OCI-LY1 (cell line): ENCODE data around the gene ASNSD1.

ENCODE experiments used
- H2AFZ ChIP-seq: fragments of 200-600 bp; sonication (generic), shearing (Covaris generic); 2 replicates; pipeline ENCODE4 v1.6.0; 2014; ENCODE audit warnings: antibody characterized with exemption, mild to moderate bottlenecking, low read length
- H3F3A ChIP-seq: fragments of 200-600 bp; sonication (generic), shearing (Covaris generic); 2 replicates; pipeline ENCODE4 v1.6.0; 2014; ENCODE audit warnings: mild to moderate bottlenecking, antibody characterized with exemption, low read length, moderate library complexity; ENCODE audit not compliant: insufficient read depth
- H3K27ac ChIP-seq: fragments of 200-600 bp; sonication (generic); 2 replicates; pipeline ENCODE4 v1.5.1; 2014; ENCODE audit warnings: low read length, mixed run types, mild to moderate bottlenecking, low read depth; ENCODE audit not compliant: poor library complexity, severe bottlenecking
- H3K27me3 ChIP-seq: fragments of 200-600 bp; sonication (generic); 2 replicates; pipeline ENCODE4 v1.6.0; 2014; ENCODE audit warnings: antibody characterized with exemption, mild to moderate bottlenecking, low read length, moderate library complexity; ENCODE audit not compliant: insufficient read depth
- H3K36me3 ChIP-seq: fragments of 200-600 bp; sonication (generic); 2 replicates; pipeline ENCODE4 v1.6.1; 2014; ENCODE audit warnings: mild to moderate bottlenecking, antibody characterized with exemption, low read length, moderate library complexity, mixed read lengths; ENCODE audit not compliant: insufficient read depth
- H3K4me1 ChIP-seq: fragments of 200-600 bp; sonication (generic); 2 replicates; pipeline ENCODE4 v1.5.1; 2014; ENCODE audit warnings: mild to moderate bottlenecking, low read length, moderate library complexity; ENCODE audit not compliant: insufficient read depth, severe bottlenecking
- H3K4me2 ChIP-seq: fragments of 200-600 bp; sonication (generic), shearing (Covaris generic); 2 replicates; pipeline ENCODE4 v1.6.1; 2014; ENCODE audit warnings: low read length
- H3K4me3 ChIP-seq: fragments of 200-600 bp; sonication (generic); 2 replicates; pipeline ENCODE4 v1.5.1; 2014; ENCODE audit warnings: low read length, low read depth, mild to moderate bottlenecking, mixed read lengths; ENCODE audit not compliant: poor library complexity, severe bottlenecking
- H3K79me2 ChIP-seq: fragments of 200-600 bp; shearing (Covaris generic); 2 replicates; pipeline ENCODE4 v1.6.1; 2016; ENCODE audit warnings: mixed run types, low read length, mixed read lengths; ENCODE audit not compliant: insufficient read depth
- H3K9ac ChIP-seq: fragments of 200-600 bp; sonication (generic), shearing (Covaris generic); 2 replicates; pipeline ENCODE4 v1.6.1; 2014; ENCODE audit warnings: mild to moderate bottlenecking, low read length, mixed read lengths
- H3K9me2 ChIP-seq: fragments of 200-600 bp; sonication (generic), shearing (Covaris generic); 2 replicates; pipeline ENCODE4 v1.6.1; 2014; ENCODE audit warnings: low read depth, mild to moderate bottlenecking, low read length, mixed read lengths
- H3K9me3 ChIP-seq: fragments of 200-600 bp; shearing (Covaris generic); 2 replicates; pipeline ENCODE4 v1.6.1; 2014; ENCODE audit warnings: low read length, mixed read lengths
- H4K20me1 ChIP-seq: fragments of 200-600 bp; sonication (generic), shearing (Covaris generic); 2 replicates; pipeline ENCODE4 v1.6.0; 2016; ENCODE audit warnings: mild to moderate bottlenecking, low read length; ENCODE audit not compliant: insufficient read depth
- CTCF ChIP-seq: fragments of 200-600 bp; sonication (generic), shearing (Covaris generic); IDR thresholded peaks from 2 replicates; pipeline ENCODE4 v1.5.1; 2017; ENCODE audit warnings: mild to moderate bottlenecking, antibody characterized with exemption, low read length, moderate library complexity, mixed read lengths
- EZH2 ChIP-seq: fragments of 200-600 bp; sonication (generic), shearing (Covaris generic); IDR thresholded peaks from 2 replicates; pipeline ENCODE4 v1.8.0; 2017; ENCODE audit warnings: borderline replicate concordance, mixed run types, mild to moderate bottlenecking, antibody characterized with exemption, low read length, moderate library complexity, mixed read lengths

ASNSD1 gene

GRCh38 chr2:189641590-189641989 is 19.7 kb upstream of the ASNSD1 start:
- no peak overlapping the region for H3K9ac ChIP-seq
- H3K9me3 ChIP-seq = no peaks in the 10 kb centered on the region
- no peak overlapping the region for H3K27ac ChIP-seq
- no peaks in the 10 kb centered on the region for H3K4me1 ChIP-seq
- H4K20me1 ChIP-seq = no peaks in the 10 kb centered on the region
- no peaks in the 10 kb centered on the region for H3F3A ChIP-seq
- H3K9me2 ChIP-seq = no peaks in the 10 kb centered on the region
- no peaks in the 10 kb centered on the region for H3K27me3 ChIP-seq
- H3K79me2 ChIP-seq = no peaks in the 10 kb centered on the region
- H3K36me3 ChIP-seq = no peaks in the 10 kb centered on the region
- H2AFZ ChIP-seq = no peak overlapping the region
- no peak overlapping the region for H3K4me2 ChIP-seq
- TF ChIP-seq EZH2 (no peak), CTCF (no peak)
- H3K4me3 ChIP-seq = no peak overlapping the region

- H3K79me2 ChIP-seq = no peaks in the 10 kb centered on the region
- no peak overlapping the region for H2AFZ ChIP-seq
- H3K27ac ChIP-seq = no peak overlapping the region
- H3K4me3 ChIP-seq = no peak overlapping the region
- H3K4me1 ChIP-seq = no peaks in the 10 kb centered on the region
- no peak overlapping the region for H3K9ac ChIP-seq
- TF ChIP-seq EZH2 = no peak
- TF ChIP-seq CTCF = no peak
- no peaks in the 10 kb centered on the region for H3K9me2 ChIP-seq
- no peaks in the 10 kb centered on the region for H3F3A ChIP-seq
- H3K27me3 ChIP-seq = no peaks in the 10 kb centered on the region
- H4K20me1 ChIP-seq = no peaks in the 10 kb centered on the region
- 0 out of 2 replicates have a peak, but pooled peaks cover 2% of the 10 kb centered on the region for H3K9me3 ChIP-seq
- no peak overlapping the region for H3K4me2 ChIP-seq
- H3K36me3 ChIP-seq = no peaks in the 10 kb centered on the region
These were observed 14.7 kb upstream of the ASNSD1 start for GRCh38 chr2:189646521-189646920.

- no peak overlapping the region for H3K4me3 ChIP-seq
- no peaks in the 10 kb centered on the region for H3K36me3 ChIP-seq
- H3K4me1 ChIP-seq = no peaks in the 10 kb centered on the region
- H3K9me2 ChIP-seq = no peaks in the 10 kb centered on the region
- H3K4me2 ChIP-seq = no peak overlapping the region
- H3K27ac ChIP-seq = no peak overlapping the region
- no peak overlapping the region for H2AFZ ChIP-seq
- no peaks in the 10 kb centered on the region for H3K79me2 ChIP-seq
- H3K9me3 ChIP-seq = 0 out of 2 replicates have a peak, but pooled peaks cover 2% of the 10 kb centered on the region
- no peaks in the 10 kb centered on the region for H3K27me3 ChIP-seq
- H3F3A ChIP-seq = no peaks in the 10 kb centered on the region
- TF ChIP-seq EZH2 = no peak
- TF ChIP-seq CTCF = no peak
- no peak overlapping the region for H3K9ac ChIP-seq
- H4K20me1 ChIP-seq = no peaks in the 10 kb centered on the region
These were observed 12.3 kb upstream of the ASNSD1 start for GRCh38 chr2:189648846-189649509.
